Mucosa of rectum (tissue), 2 donors: ENCODE measurements around the gene TCEAL9.
A peak's percentile ranks its signal among the peaks of the same experiment; 100 is the strongest.

Experiments used
- H3K27ac ChIP-seq, 2 donors: one replicate each; pipeline ENCODE4 v1.7.0; 2013; ENCODE audit warnings: inconsistent platforms in 2 of 2, low read depth in 2 of 2, low read length in 2 of 2
- H3K27me3 ChIP-seq, 2 donors: one replicate each; pipeline ENCODE4 v1.7.0; 2013; ENCODE audit warnings: low read length in 2 of 2; ENCODE audit not compliant: control insufficient read depth in 2 of 2, insufficient read depth in 2 of 2
- H3K36me3 ChIP-seq, 2 donors: one replicate each; pipeline ENCODE4 v1.7.0; 2013; ENCODE audit warnings: low read length in 2 of 2; ENCODE audit not compliant: control insufficient read depth in 2 of 2, insufficient read depth in 2 of 2
- H3K4me1 ChIP-seq, 2 donors: one replicate each; pipeline ENCODE4 v1.7.0; 2013; ENCODE audit warnings: low read length in 2 of 2, mild to moderate bottlenecking in 1 of 2; ENCODE audit not compliant: control insufficient read depth in 2 of 2, insufficient read depth in 2 of 2
- H3K4me3 ChIP-seq, 2 donors: one replicate each; pipeline ENCODE4 v1.7.0; 2013; ENCODE audit warnings: low read length in 2 of 2
- H3K9ac ChIP-seq, 2 donors: one replicate each; pipeline ENCODE4 v1.7.0; 2013; ENCODE audit warnings: low read length in 2 of 2, low read depth in 1 of 2, mild to moderate bottlenecking in 1 of 2
- H3K9me3 ChIP-seq, 2 donors: one replicate each; pipeline ENCODE4 v1.7.0; 2013; ENCODE audit warnings: low read length in 2 of 2; ENCODE audit not compliant: control insufficient read depth in 2 of 2
- donor health status: healthy.
- donor health status: Normal muscosa, but diverticular disease.

The TCEAL9 gene

DNA sequence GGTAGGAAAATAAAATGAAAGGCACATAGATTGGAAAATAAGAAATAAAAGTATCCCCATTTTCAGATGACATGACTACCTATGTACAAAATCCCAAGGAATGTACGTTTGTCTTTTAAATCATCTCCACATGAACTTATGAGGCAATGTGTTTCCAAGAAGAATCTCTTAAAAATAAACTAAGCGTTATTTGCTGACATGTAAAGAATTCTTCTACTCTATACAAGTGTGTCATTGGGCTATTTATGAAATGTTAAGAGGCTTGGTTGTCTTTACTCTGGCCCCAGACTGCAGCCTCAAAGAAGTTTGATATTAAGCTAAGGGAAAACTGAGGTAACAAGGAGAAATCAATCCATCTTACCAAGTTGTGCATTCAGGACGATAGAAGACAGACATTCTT is 37.2 kb downstream of the TCEAL9 start:
- H3K36me3 ChIP-seq, result no peaks in the 10 kb centered on the region

GRCh38 chrX:103396186-103396585 is 39.9 kb downstream of the TCEAL9 start:
- Histone ChIP-seq H3K9me3 (no peaks in the 10 kb centered on the region), H3K9ac (no peak overlapping the region), H3K27me3 (peaks cover 0 to 3% of the 10 kb centered on the region in 2 donors), H3K4me1 (no peaks in the 10 kb centered on the region), H3K4me3 (no peak overlapping the region), H3K27ac (no peak overlapping the region), H3K36me3 (no peaks in the 10 kb centered on the region)

More for the DNA sequence above, 37.2 kb downstream of the TCEAL9 start:
- Histone ChIP-seq H3K4me3 (no peak overlapping the region), H3K27ac (no peak overlapping the region), H3K9me3 (no peaks in the 10 kb centered on the region), H3K9ac (no peak overlapping the region), H3K27me3 (peaks cover 0 to 2% of the 10 kb centered on the region in 2 donors), H3K4me1 (no peaks in the 10 kb centered on the region)

DNA sequence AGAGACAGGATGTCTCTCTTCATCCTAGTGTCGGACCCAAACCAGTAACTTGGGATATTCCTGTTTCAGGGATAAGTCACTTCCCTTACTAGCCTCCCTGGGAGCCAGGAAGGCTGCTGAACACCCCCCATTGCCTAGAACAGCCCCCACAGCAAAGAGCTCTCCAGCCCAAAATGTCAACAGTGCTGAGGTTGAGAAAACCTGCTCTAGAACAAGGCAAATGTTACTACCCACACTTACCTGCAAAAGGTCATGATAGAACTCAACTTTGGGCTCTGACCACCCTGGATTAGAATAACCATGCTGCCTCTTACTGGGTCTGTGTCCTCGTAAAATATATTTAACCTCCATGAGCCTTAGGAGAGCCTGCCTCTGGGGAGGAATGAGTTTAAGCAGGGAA is 40.4 kb downstream of the TCEAL9 start:
- Histone ChIP-seq H3K4me1 (no peaks in the 10 kb centered on the region), H3K36me3 (no peaks in the 10 kb centered on the region), H3K9ac (no peak overlapping the region), H3K27me3 (peaks cover 0 to 3% of the 10 kb centered on the region in 2 donors), H3K27ac (no peak overlapping the region), H3K4me3 (no peak overlapping the region), H3K9me3 (no peaks in the 10 kb centered on the region)

GRCh38 chrX:103397707-103398106 is 41.4 kb downstream of the TCEAL9 start:
- Histone ChIP-seq H3K9me3 (no peaks in the 10 kb centered on the region), H3K4me1 (no peaks in the 10 kb centered on the region), H3K36me3 (no peaks in the 10 kb centered on the region), H3K27ac (no peak overlapping the region), H3K27me3 (peaks cover 0 to 3% of the 10 kb centered on the region in 2 donors), H3K9ac (no peak overlapping the region), H3K4me3 (no peak overlapping the region)

DNA sequence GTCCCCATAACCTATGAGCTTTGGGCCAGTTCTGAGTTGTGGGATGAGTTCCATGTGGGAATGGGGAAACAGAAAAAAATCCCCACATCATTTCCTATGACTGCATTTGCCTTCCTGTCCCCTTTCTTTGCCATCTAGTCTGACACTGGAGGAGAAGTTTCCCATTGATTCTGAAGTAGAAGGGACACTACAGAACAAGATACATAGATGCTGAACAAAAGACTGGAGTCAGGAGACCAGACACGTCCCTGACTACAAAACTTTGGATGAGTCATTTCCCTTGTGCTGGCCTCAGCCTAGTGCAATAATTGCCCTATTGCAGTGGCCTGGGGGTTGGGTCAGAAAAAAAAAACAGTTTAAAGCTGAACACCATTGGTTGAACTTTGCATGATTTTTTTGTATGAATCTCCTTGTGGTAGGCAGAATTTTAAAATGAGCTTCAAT is 42.1 kb downstream of the TCEAL9 start:
- Histone ChIP-seq H3K4me1 (no peaks in the 10 kb centered on the region), H3K9me3 (no peaks in the 10 kb centered on the region), H3K36me3 (no peaks in the 10 kb centered on the region), H3K27ac (no peak overlapping the region), H3K4me3 (no peak overlapping the region), H3K9ac (no peak overlapping the region), H3K27me3 (peaks cover 0 to 3% of the 10 kb centered on the region in 2 donors)

DNA sequence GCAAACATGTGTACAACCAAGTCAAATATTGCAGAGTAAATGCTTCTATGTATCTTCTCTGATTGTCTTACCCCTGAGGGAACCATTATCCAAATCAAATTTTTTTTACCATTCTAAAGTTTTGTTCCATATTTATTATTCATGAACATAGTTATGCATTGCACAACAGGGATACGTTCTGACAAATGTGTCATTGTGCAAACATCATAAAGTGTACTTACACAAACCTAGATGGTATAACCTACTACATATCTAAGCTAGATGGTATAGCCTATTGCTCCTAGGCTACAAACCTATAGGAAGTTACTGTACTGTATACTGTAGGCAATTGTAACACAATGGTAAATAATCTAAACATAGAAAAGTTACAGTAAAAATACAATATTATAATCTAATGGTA is 43.4 kb downstream of the TCEAL9 start:
- Histone ChIP-seq H3K4me3 (no peak overlapping the region), H3K9me3 (no peaks in the 10 kb centered on the region), H3K9ac (no peak overlapping the region), H3K27ac (no peak overlapping the region), H3K27me3 (peaks cover 0 to 3% of the 10 kb centered on the region in 2 donors), H3K4me1 (no peaks in the 10 kb centered on the region), H3K36me3 (no peaks in the 10 kb centered on the region)

- Histone ChIP-seq H3K27me3 (peaks cover 0 to 3% of the 10 kb centered on the region in 2 donors), H3K36me3 (no peaks in the 10 kb centered on the region), H3K4me1 (no peaks in the 10 kb centered on the region), H3K9ac (no peak overlapping the region), H3K9me3 (no peaks in the 10 kb centered on the region), H3K27ac (no peak overlapping the region), H3K4me3 (no peak overlapping the region)
Measured at GRCh38 chrX:103400931-103401330, 44.6 kb downstream of the TCEAL9 start.

GRCh38 chrX:103404231-103405008 is 48.1 kb downstream of the TCEAL9 start:
- Histone ChIP-seq H3K9ac (no peak overlapping the region), H3K4me1 (no peaks in the 10 kb centered on the region), H3K4me3 (peak overlapping the region; percentile 47 to 63), H3K27ac (no peak overlapping the region), H3K27me3 (peaks cover 0 to 4% of the 10 kb centered on the region in 2 donors), H3K9me3 (no peaks in the 10 kb centered on the region), H3K36me3 (no peaks in the 10 kb centered on the region)

GRCh38 chrX:103405009-103405333 is 48.7 kb downstream of the TCEAL9 start:
- Histone ChIP-seq H3K4me1 (no peaks in the 10 kb centered on the region), H3K9me3 (no peaks in the 10 kb centered on the region), H3K27ac (no peak overlapping the region), H3K9ac (no peak overlapping the region), H3K27me3 (peaks cover 2 to 4% of the 10 kb centered on the region in 2 donors), H3K4me3 (peak overlapping the region; percentile 47 to 63), H3K36me3 (no peaks in the 10 kb centered on the region)

DNA sequence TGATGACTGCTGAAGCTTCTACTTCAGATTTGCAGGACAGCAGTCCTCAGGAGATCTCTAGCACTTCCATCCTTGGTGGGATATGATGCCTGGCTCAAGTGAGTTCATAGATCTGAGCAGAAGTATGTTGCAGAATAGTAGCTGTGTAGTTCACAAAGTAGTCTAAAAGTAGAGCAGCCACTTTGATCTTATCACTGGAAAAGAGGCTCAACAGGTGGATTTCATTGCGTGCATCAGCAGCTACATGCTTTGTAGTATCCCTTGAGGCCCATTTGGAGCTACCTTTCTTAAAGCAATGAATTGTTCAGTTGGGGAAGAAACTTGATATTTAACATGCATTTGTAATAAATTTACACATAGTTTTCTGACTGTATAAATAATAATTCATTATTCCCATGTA is 50.0 kb downstream of the TCEAL9 start:
- Histone ChIP-seq H3K36me3 (no peaks in the 10 kb centered on the region), H3K9ac (no peak overlapping the region), H3K27me3 (peaks cover 2 to 4% of the 10 kb centered on the region in 2 donors), H3K4me3 (no peak overlapping the region), H3K27ac (no peak overlapping the region), H3K9me3 (no peaks in the 10 kb centered on the region), H3K4me1 (no peaks in the 10 kb centered on the region)
